ENCODE results near the gene FAM13A.
A peak's percentile ranks its signal among the peaks of the same experiment; 100 is the strongest.

FAM13A gene

DNA sequence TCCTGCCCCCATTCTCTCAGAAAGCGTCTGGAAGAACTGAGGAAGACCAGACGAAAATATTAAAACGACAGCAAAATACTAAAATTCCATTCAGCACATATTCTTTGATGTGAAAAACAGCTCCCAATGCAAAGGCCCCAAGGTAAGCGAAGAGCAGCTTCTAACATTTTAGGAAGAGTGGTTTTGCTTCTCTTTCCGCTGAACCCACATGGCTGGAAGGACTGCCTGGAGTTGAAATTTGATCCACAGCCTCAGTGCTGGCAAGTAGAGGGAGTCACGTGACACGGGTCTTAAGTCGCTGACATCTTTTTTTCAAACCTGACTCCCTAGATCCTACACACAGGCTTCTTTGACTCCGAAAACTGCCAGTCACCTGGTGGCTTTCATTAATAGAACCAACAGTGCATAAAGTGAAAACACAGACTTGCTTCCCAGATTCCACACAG, at the start of gene FAM13A:
Gene FAM13A, minus strand, starts transcription at position 233 of the 446 bp plus-strand sequence. Its CDS starts 221 bp downstream, at position 12.
- Histone ChIP-seq H3K4me1 (ENCODE audit: insufficient read depth, poor library complexity, severe bottlenecking) (peaks cover 14% of the 10 kb centered on the region), H3K27me3 (ENCODE audit: insufficient read depth, poor library complexity, severe bottlenecking) (no peaks in the 10 kb centered on the region), H3K4me3 (ENCODE audit: severe bottlenecking) (peak within 1 kb of the TSS; percentile 26), H3K9me3 (ENCODE audit: severe bottlenecking) (no peaks in the 10 kb centered on the region), H3K27ac (ENCODE audit: poor library complexity, severe bottlenecking) (no peak within 1 kb of the TSS), H3K36me3 (ENCODE audit: low read depth) (no peaks in the 10 kb centered on the region; the same call in 1 of the 2 replicates)
- no peak for TF ChIP-seq CTCF (IDR thresholded peaks at IDR 0.05; ENCODE audit: poor library complexity, severe bottlenecking)
- ATAC-seq (ENCODE audit: low read depth) = peak; percentile 94
- DNase-seq (ENCODE audit: low spot score) = peak; percentile 69

DNA sequence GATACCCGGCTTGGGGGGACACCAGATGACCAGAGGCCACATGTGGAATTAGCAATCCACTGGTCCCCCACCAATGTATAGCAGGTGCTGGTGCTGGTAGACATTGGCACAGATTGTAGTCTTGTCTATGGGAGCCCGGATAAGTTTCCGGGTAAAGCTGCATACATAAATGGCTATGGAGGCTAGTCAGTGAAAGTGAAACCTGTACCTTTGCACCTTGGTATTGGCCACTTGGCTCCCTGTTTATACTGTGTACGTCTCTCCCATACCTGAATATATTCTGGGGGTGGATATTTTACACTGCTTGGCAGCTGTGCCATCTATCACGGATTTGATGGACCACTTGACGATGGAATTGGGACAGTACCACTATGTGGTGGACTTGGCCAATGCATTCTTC, 48.7 kb upstream of the FAM13A start:
- Histone ChIP-seq H3K4me3 (ENCODE audit: severe bottlenecking) (no peak overlapping the region), H3K27me3 (ENCODE audit: insufficient read depth, poor library complexity, severe bottlenecking) (peaks cover 9% of the 10 kb centered on the region), H3K36me3 (ENCODE audit: low read depth) (no peaks in the 10 kb centered on the region), H3K9me3 (ENCODE audit: severe bottlenecking) (no peaks in the 10 kb centered on the region), H3K27ac (ENCODE audit: poor library complexity, severe bottlenecking) (no peak overlapping the region), H3K4me1 (ENCODE audit: insufficient read depth, poor library complexity, severe bottlenecking) (no peaks in the 10 kb centered on the region)
- TF ChIP-seq CTCF (IDR thresholded peaks at IDR 0.05; ENCODE audit: poor library complexity, severe bottlenecking) = no peak
- no peak for DNase-seq (ENCODE audit: low spot score)
- no peak for ATAC-seq (ENCODE audit: low read depth)

DNA sequence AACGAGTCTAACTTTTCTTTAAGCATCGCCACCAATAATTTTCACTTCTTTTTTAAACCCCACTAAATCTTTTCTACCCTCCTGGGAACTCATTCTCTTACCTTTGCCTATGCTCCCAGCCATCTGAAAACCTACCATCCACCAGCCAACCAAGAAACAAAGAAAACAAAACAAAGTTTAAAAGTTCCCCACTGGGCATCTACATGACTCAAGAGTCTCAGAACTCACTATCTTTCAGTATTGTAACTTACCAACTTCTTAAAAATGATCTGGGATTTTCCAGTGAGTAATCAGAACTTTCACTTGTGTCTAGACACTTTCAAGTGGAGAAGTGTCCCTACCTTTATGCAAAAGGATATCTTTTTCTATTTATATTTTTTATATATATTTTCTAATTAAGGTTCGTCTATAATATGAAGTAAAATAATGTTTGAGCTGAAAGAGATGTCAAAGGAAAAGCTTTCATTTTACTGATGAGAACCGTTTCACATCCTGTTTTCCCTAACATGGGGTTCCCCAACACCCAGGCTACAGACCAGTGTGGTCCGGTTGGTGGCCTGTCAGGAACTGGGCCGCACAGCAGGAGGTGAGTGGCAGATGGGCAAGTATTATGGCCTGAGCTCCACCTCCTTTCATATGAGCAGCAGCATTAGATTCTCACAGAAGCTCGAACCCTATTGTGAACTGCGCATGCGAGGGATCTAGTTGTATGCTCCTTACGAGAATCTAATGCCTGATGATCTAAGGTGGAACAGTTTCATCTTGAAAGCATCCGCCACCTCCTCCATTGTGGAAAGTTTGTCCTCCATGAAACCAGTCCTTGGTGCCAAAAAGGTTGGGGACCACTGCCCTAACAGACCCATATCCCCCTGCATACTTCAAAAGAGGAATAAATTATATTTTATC, 44.5 kb upstream of the FAM13A start:
- Histone ChIP-seq H3K36me3 (ENCODE audit: low read depth) (no peaks in the 10 kb centered on the region), H3K4me1 (ENCODE audit: insufficient read depth, poor library complexity, severe bottlenecking) (no peaks in the 10 kb centered on the region), H3K27ac (ENCODE audit: poor library complexity, severe bottlenecking) (no peak overlapping the region), H3K4me3 (ENCODE audit: severe bottlenecking) (no peak overlapping the region), H3K9me3 (ENCODE audit: severe bottlenecking) (no peaks in the 10 kb centered on the region), H3K27me3 (ENCODE audit: insufficient read depth, poor library complexity, severe bottlenecking) (no peaks in the 10 kb centered on the region)
- no peak for DNase-seq (ENCODE audit: low spot score)
- ATAC-seq (ENCODE audit: low read depth) = no peak
- TF ChIP-seq CTCF (IDR thresholded peaks at IDR 0.05; ENCODE audit: poor library complexity, severe bottlenecking) = no peak

- no peak for DNase-seq (ENCODE audit: low spot score)
- no peaks in the 10 kb centered on the region for H3K4me1 ChIP-seq (ENCODE audit: insufficient read depth, poor library complexity, severe bottlenecking)
- no peak for TF ChIP-seq CTCF (IDR thresholded peaks at IDR 0.05; ENCODE audit: poor library complexity, severe bottlenecking)
- no peak for ATAC-seq (ENCODE audit: low read depth)
- no peaks in the 10 kb centered on the region for H3K9me3 ChIP-seq (ENCODE audit: severe bottlenecking)
- no peaks in the 10 kb centered on the region for H3K27me3 ChIP-seq (ENCODE audit: insufficient read depth, poor library complexity, severe bottlenecking)
- H3K36me3 ChIP-seq (ENCODE audit: low read depth) = no peaks in the 10 kb centered on the region
- H3K4me3 ChIP-seq (ENCODE audit: severe bottlenecking) = no peak overlapping the region
- H3K27ac ChIP-seq (ENCODE audit: poor library complexity, severe bottlenecking) = no peak overlapping the region
Measured at GRCh38 chr4:89100853-89101252, 43.9 kb upstream of the FAM13A start.

DNA sequence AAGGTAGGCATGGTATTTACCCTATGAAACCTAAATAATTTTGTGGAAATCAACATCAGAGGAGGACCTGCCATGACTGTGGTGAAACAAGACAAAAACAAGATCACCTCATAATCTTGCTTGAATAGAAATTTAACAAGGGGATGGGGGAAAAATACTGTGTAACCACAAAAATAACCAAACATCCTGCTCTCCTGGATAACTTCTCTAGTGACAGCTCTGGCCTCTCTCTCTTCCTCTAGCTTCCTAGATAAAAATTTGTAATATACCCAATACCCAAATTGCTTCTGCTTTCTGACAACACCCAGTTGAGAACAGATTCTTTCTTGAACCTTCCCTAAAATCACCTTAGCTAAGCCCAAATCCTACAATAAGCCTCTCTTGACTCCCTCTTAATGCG, 42.5 kb upstream of the FAM13A start:
- DNase-seq (ENCODE audit: low spot score) = no peak
- Histone ChIP-seq H3K4me1 (ENCODE audit: insufficient read depth, poor library complexity, severe bottlenecking) (no peaks in the 10 kb centered on the region), H3K4me3 (ENCODE audit: severe bottlenecking) (no peak overlapping the region), H3K27ac (ENCODE audit: poor library complexity, severe bottlenecking) (no peak overlapping the region), H3K9me3 (ENCODE audit: severe bottlenecking) (no peaks in the 10 kb centered on the region), H3K27me3 (ENCODE audit: insufficient read depth, poor library complexity, severe bottlenecking) (no peaks in the 10 kb centered on the region), H3K36me3 (ENCODE audit: low read depth) (no peaks in the 10 kb centered on the region)
- no peak for ATAC-seq (ENCODE audit: low read depth)
- no peak for TF ChIP-seq CTCF (IDR thresholded peaks at IDR 0.05; ENCODE audit: poor library complexity, severe bottlenecking)
